OCI-LY1 (cell line): Measurements from ENCODE around the gene FBXW7.

Experiments
- CTCF ChIP-seq: fragments of 200-600 bp; sonication (generic), shearing (Covaris generic); IDR thresholded peaks from 2 replicates; pipeline ENCODE4 v1.5.1; 2017; ENCODE audit warnings: mild to moderate bottlenecking, antibody characterized with exemption, low read length, moderate library complexity, mixed read lengths
- EZH2 ChIP-seq: fragments of 200-600 bp; sonication (generic), shearing (Covaris generic); IDR thresholded peaks from 2 replicates; pipeline ENCODE4 v1.8.0; 2017; ENCODE audit warnings: borderline replicate concordance, mixed run types, mild to moderate bottlenecking, antibody characterized with exemption, low read length, moderate library complexity, mixed read lengths

GRCh38 chr4:152577708-152578396 is 42.0 kb upstream of the FBXW7 start:
- TF ChIP-seq CTCF (no peak), EZH2 (no peak)
